ENCODE results near the gene LIPT2. TPM values are rescaled to one million over a fixed set of nuclear protein-coding genes. Genes with fewer than 3 reads are reported as not detected.

LIPT2 gene
- total RNA-seq, 1 experiment from 2014 or later = 9.3 TPM

DNA sequence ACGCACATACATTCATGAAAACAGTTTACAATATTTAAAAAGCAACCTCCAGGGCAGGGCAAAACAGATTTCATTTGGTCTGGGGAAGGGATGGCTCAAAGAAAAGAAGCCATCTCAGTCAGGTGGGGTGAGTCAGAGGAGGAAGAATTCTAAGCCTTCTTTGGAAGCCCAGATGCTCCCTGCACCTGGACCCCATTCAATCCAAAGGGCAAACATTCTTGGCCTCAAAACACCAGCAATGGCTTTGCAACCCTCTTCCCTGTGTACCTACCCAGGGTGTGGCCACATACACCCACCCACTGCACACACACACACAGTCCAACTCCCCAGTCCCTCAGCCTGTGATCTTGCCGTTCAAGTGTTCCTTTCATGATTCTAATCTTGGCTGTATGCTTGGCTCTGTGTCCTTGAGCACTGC, 28.2 kb downstream of the LIPT2 start (continued):
- no peak for TF ChIP-seq ZNF232 (CRISPR knock-in tag; IDR thresholded peaks at IDR 0.05)
- no peak for TF ChIP-seq CBFB (CRISPR knock-in tag; IDR thresholded peaks at IDR 0.05; ENCODE audit: low read depth)

DNA sequence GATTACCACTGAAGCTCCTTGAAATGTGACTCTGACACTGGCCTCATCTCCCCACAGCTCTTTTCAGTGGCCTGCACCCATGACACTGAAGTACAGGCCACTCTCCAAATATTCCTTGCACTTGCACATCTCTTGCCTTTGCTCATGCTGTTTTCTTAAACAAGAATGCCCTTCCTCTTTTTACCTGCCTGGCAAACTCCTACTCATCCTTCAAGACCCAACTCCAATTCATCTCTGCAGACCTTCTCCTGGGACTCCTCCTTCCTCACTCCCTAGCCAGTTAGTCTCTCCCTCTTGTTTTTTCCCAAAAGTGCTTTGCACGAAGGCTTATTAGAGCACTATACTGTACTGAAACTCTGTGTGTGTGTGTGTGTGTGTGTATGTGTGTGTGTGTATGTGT, 28.8 kb downstream of the LIPT2 start:
- Mint-ChIP-seq H3K36me3 (no peaks in the 10 kb centered on the region), H3K27ac (no peak overlapping the region), H3K4me1 (peaks cover 24% of the 10 kb centered on the region), H3K27me3 (ENCODE audit: low read depth) (peaks cover 21% of the 10 kb centered on the region), H3K4me3 (no peak overlapping the region), H3K9me3 (no peaks in the 10 kb centered on the region)
- TF ChIP-seq, protein P1, sequence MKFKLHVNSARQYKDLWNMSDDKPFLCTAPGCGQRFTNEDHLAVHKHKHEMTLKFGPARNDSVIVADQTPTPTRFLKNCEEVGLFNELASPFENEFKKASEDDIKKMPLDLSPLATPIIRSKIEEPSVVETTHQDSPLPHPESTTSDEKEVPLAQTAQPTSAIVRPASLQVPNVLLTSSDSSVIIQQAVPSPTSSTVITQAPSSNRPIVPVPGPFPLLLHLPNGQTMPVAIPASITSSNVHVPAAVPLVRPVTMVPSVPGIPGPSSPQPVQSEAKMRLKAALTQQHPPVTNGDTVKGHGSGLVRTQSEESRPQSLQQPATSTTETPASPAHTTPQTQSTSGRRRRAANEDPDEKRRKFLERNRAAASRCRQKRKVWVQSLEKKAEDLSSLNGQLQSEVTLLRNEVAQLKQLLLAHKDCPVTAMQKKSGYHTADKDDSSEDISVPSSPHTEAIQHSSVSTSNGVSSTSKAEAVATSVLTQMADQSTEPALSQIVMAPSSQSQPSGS (CRISPR knock-in tag; IDR thresholded peaks at IDR 0.05; ENCODE audit: borderline replicate concordance, low read depth) = no peak
- no peak for TF ChIP-seq CBFB (CRISPR knock-in tag; IDR thresholded peaks at IDR 0.05; ENCODE audit: low read depth)
- TF ChIP-seq TP53 (CRISPR knock-in tag; IDR thresholded peaks at IDR 0.05) = no peak
- TF ChIP-seq SP1 (CRISPR knock-in tag; conservative IDR thresholded peaks at IDR 0.05) = no peak
- TF ChIP-seq USF1 (CRISPR knock-in tag; IDR thresholded peaks at IDR 0.05) = no peak
- TF ChIP-seq SMAD4 (CRISPR knock-in tag; IDR thresholded peaks at IDR 0.05) = no peak
- TF ChIP-seq IRF2 (CRISPR knock-in tag; IDR thresholded peaks at IDR 0.05; ENCODE audit: borderline replicate concordance, low read depth) = no peak
- TF ChIP-seq GTF2I (CRISPR knock-in tag; conservative IDR thresholded peaks at IDR 0.05) = no peak
- no peak for TF ChIP-seq MYBL2 (CRISPR knock-in tag; IDR thresholded peaks at IDR 0.05)
- TF ChIP-seq, protein P2, sequence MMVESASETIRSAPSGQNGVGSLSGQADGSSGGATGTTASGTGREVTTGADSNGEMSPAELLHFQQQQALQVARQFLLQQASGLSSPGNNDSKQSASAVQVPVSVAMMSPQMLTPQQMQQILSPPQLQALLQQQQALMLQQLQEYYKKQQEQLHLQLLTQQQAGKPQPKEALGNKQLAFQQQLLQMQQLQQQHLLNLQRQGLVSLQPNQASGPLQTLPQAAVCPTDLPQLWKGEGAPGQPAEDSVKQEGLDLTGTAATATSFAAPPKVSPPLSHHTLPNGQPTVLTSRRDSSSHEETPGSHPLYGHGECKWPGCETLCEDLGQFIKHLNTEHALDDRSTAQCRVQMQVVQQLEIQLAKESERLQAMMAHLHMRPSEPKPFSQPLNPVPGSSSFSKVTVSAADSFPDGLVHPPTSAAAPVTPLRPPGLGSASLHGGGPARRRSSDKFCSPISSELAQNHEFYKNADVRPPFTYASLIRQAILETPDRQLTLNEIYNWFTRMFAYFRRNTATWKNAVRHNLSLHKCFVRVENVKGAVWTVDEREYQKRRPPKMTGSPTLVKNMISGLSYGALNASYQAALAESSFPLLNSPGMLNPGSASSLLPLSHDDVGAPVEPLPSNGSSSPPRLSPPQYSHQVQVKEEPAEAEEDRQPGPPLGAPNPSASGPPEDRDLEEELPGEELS (CRISPR knock-in tag; IDR thresholded peaks at IDR 0.05) = no peak
- no peak for TF ChIP-seq MXD4 (CRISPR knock-in tag; IDR thresholded peaks at IDR 0.05; ENCODE audit: borderline replicate concordance)
- POLR2A ChIA-PET = no interaction called here
- ATAC-seq (no peak), DNase-seq (ENCODE audit: low spot score) (no peak)
- CTCF ChIA-PET = interaction anchor here (0.8 kb wide), 1 partner anchor 209 kb away, joined by 3 read pairs; no protein-coding TSS in a partner anchor

DNA sequence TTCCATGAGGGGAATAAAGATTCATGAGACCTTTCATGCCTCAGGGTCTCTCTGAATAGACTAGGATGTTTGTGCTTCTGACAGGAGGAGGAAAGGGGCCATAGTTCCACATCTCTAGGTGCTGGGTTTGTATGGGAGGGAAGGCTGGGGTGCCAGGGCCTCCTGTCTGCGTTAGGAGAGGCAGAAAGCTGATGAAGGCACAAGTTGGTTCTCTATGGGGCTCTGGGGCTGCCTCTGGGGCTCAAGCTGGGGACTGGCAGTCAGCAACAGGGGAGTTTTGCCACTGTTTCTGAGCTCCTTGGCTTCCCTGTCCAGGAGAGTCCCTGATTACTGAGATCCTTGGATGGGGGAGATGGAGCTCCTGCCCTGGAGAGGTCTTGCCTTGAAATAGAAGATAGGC, 30.3 kb downstream of the LIPT2 start:
- no peaks in the 10 kb centered on the region for H3K9me3 Mint-ChIP-seq
- no peak overlapping the region for H3K27ac Mint-ChIP-seq
- H3K27me3 Mint-ChIP-seq (ENCODE audit: low read depth) = peaks cover 21% of the 10 kb centered on the region
- ATAC-seq = no peak
- ChIA-PET POLR2A (interaction anchor here (0.5 kb wide), 1 partner anchor 29 kb away, joined by 8 read pairs; no protein-coding TSS in a partner anchor), CTCF (interaction anchor here (1.6 kb wide), 1 partner anchor 14 kb away, joined by 7 read pairs; no protein-coding TSS in a partner anchor)
- no peak overlapping the region for H3K4me3 Mint-ChIP-seq
- no peaks in the 10 kb centered on the region for H3K36me3 Mint-ChIP-seq
- no peak for DNase-seq (ENCODE audit: low spot score)
- H3K4me1 Mint-ChIP-seq = peaks cover 19% of the 10 kb centered on the region
- TF ChIP-seq, protein P3, sequence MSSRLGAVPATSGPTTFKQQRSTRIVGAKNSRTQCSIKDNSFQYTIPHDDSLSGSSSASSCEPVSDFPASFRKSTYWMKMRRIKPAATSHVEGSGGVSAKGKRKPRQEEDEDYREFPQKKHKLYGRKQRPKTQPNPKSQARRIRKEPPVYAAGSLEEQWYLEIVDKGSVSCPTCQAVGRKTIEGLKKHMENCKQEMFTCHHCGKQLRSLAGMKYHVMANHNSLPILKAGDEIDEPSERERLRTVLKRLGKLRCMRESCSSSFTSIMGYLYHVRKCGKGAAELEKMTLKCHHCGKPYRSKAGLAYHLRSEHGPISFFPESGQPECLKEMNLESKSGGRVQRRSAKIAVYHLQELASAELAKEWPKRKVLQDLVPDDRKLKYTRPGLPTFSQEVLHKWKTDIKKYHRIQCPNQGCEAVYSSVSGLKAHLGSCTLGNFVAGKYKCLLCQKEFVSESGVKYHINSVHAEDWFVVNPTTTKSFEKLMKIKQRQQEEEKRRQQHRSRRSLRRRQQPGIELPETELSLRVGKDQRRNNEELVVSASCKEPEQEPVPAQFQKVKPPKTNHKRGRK (CRISPR knock-in tag; IDR thresholded peaks at IDR 0.05; ENCODE audit: borderline replicate concordance) = no peak
- TF ChIP-seq E2F4 (CRISPR knock-in tag; IDR thresholded peaks at IDR 0.05; ENCODE audit: borderline replicate concordance, low read depth) (no peak), SP1 (CRISPR knock-in tag; conservative IDR thresholded peaks at IDR 0.05) (no peak), CTCF (IDR thresholded peaks at IDR 0.05) (no peak), ESRRA (CRISPR knock-in tag; IDR thresholded peaks at IDR 0.05; ENCODE audit: borderline replicate concordance) (no peak), SMAD4 (CRISPR knock-in tag; IDR thresholded peaks at IDR 0.05) (no peak), PRDM15 (CRISPR knock-in tag; IDR thresholded peaks at IDR 0.05) (no peak), ZBTB21 (CRISPR knock-in tag; IDR thresholded peaks at IDR 0.05; ENCODE audit: borderline replicate concordance) (no peak)
